ENCODE measurements around the gene LSR.
"Not testable (repeated sequence)": the region's sequence is repeated elsewhere in the genome, so short reads cannot be mapped to it uniquely, and the experiment has no call there.

Gene LSR

DNA sequence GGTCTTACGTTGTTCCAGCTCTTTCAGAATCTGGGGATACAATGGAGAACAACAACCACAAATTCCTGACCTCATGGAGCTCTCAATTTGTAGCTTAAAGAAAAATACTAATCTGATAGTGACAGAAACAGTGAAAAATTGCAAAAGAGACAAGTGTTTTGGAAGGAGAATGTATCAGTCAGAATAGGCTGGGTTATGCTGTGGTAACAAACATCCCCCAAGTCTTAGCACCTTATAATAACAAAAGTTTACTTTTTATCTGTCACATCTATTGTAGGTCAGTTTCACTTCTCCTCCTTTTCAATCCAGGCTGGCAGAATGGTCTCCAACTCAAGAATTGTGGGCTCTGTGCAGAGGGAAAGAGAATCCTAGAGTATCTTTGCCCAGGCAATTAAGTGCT lies 29.8 kb upstream of the LSR start:
- DNase-seq (ENCODE audit: low read depth in 2 of 2) = no peak

DNA sequence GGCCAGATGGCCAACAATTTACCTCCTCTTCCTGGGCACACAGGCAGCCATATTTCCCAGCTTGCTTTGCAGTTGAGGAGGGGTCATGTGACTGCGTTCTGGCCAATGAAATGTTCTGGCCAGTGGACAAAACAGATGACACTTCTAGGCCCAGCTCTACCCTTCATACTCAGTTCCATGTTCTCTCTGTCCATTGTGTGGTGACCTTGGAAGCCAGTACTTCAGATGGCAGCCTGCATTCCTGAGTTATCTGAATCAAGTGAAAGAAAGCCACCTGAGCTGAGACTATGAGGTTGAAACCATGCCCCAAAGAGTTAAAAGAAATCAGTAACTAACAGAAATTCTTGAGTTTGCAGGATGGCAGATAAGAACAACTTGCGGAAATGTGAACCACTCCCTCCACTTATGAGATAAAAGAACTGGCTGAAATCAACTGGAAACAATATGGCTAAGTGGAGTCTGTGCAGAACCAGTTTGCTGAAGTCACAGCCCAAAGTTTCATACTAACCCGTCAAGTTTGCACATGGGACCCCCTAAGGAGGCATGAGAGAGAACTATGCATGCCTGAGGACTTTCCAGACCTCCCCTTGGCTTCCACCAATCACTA lies 28.4 kb upstream of the LSR start:
- no peak for DNase-seq (ENCODE audit: low read depth in 2 of 2)

DNA sequence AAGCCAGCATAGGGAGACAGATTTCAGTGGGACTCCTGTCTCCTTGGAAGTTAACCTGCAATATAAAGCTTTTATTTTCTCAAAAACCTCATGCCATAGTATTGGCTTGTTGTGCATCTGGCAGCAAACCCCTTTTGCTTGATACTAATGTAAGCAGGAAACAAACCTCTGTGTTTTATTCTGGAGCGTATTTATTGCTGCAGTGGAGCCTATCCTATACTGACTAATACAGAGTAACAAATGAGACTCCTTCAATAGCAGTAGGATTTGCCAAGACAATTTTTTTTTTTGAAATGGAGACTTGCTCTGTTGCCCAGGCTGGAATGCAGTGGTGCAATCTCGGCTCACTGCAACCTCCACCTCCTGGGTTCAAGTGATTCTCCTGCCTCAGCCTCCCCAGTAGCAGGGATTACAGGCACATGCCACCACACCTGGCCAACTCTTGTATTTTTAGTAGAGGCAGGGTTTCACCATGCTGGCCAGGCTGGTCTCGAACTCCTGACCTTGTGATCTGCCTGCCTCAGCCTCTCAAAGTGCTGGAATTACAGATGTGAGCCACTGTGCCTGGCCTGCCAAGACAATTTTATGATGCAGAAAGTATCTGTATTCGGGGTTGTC lies 27.7 kb upstream of the LSR start:
- not testable (repeated sequence) for DNase-seq (ENCODE audit: low read depth in 2 of 2)

DNA sequence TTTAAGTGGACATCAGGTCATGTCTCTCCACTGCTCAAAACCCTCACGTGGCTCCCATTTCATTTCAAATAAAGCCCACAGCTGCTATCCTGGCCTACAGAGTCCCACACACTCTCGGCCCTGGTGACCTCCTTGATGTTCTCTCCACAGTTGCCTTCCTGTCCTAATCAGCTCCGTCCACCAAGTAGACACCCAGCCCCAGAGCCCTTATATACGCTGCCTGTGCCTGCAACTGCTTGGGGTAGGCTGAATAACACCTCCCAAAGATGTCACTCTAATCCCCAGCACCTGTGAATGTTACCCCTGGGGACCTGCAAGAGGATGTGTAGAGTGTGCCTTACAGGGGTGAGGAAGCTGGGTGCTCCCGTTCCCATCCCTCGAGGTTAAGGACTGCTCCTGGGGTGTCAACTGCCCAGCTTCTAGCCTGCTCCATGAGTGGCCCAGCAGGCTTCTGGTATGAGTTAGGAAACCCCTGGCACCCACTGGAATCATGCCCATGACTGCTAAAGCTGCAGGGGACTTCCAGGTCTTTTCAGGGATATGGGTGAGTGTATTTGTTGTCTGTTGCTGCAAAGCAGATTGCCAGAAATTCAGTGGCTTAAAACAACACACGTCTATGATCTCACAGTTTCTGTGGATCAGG lies 26.3 kb upstream of the LSR start:
- DNase-seq (ENCODE audit: low read depth in 2 of 2) = no peak

DNA sequence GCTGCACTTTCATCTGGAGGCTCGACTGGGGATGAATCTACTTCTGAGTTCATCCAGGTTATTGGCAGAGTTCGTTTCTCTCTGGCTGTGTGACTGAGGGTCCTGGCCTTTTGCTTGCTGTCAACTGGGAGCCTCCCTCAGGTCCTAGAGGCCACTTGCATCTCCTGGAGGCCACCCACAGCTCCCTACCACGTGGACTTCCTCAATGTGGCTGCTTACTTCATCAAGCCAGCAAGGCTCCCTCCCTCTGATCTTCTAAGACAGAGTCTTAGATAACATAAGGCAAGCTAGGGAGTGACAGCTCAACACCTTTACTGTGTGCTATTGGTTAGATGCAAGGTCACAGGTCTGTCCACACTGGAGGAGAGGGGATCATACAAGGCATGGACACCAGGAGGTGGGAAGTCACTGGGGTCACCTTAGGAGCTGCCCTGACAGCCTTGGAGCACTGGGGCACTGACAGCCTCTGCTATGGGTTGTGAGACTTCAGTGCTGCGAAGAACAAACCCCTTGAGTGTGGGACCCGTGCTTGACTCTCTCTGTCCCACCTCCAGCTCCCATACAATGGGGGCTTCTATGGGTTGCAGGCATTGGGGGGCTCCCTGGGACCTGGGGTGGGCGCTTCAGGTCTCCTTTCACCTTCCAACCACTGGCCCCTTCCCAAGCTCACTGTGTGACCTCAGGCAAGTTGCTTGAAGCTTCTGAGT lies 25.6 kb upstream of the LSR start:
- DNase-seq (ENCODE audit: low read depth in 2 of 2) = no peak

DNA sequence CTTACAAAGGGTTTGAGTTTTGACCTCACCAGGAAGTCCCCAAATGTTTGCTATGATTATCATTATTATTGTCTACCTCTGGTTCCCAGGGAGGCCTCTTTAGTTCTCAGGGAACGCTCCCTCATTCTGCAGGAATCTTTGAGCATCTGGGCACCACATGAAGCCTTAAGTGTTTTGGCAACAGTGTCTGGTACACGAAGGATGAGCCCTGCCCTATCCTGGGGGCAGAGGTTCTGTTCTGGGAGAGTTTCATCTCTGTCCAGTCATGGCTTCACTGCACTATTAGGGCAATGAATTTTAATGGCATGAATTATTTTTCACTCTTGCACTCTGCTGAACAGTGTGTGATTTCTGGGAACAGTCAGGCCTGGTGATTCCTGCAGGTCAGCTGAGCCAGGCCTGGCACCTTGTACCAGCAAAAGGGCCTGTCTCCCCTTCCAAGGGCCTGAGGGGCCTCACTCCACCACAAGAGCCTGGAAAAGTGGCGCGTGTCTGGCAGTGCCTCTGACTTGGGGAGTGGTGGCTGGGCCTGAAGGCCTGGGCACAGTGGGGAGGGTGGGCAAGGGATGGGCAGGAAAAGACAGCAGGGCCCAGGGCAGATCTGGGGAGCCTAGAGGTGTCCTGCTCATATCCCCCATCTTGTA lies 24.8 kb upstream of the LSR start:
- DNase-seq (ENCODE audit: low read depth in 2 of 2) = no peak

DNA sequence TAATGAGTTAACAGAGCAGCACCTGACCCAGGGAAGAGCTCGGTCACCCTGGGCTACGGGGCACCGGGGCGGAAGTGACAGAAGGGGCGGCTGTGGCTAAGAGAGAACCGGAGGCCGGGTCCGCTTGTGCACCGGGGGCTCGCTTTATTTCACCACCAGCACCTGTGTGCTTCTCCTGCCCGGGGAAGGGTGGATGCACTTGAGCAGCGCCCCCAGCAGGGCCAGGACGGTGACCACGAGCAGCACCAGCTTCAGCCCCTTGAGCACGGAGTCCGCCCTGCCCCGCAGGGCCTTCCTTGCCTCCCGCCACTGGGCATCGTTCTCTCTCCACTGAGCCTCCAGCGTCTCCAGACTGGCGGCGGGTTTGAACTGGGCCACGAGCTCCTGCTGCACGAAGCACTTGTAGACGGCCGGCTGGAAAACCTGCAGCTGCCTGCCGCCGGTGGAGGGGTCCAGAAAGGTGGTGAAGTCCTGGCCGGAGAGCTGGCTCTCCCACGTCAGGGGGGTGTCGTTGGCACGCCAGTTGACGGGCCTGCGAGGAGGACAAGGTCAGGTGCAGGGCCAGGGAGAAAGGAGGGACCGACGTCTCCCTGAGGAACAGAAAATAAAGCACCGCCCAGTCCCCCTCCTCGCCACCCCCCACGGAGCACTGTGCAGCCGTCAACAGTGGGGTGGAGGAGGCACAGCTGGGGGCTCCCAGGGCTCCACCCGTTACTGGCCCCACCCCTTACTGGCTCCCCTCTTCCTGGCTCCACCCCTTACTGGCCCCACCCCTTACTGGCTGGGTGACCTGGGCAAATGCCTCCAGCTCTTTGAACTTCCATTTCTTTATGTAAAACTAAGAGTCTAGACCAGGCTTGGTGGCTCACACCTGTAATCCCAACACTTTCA lies 23.9 kb upstream of the LSR start:
- no peak for DNase-seq (ENCODE audit: low read depth in 2 of 2)

DNA sequence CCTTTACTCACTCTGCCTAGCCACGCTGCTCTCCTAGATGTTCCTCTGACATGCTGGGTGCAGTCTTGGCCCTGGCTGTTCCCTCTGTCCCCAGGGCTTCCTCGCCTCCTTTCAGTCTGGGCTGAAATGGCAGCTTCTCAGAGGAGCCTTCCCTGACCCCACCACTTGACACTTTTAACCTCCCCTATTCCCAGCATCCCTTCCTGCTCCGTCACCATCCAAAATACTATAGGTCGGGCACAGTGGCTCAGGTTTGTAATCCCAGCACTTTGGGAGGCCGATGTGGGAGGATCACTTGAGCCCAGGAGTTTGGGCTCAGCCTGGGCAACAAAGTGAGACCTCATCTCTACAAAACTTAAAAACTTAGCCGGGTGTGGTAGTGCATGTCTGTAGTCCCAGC lies 22.9 kb upstream of the LSR start:
- DNase-seq (ENCODE audit: low read depth in 2 of 2) = no peak

DNA sequence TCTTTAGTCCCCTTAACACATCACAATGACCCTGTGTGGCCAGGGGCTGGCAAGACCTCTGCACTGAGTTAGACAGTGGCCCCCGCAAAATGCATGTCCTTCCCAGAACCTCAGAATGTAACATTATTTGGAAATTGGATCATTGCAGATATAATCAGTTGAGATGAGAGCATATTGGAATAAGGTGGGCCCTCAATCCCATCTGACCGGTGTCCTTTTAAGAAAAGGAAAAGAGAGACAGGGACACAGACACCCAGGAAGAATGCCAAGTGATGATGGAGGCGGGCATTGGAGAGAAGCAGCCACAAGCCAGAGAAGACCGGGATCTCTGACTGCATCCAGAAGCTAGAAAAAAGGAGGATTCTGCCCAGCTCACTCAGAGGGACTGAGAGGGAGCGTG lies 22.1 kb upstream of the LSR start:
- no peak for DNase-seq (ENCODE audit: low read depth in 2 of 2)

DNA sequence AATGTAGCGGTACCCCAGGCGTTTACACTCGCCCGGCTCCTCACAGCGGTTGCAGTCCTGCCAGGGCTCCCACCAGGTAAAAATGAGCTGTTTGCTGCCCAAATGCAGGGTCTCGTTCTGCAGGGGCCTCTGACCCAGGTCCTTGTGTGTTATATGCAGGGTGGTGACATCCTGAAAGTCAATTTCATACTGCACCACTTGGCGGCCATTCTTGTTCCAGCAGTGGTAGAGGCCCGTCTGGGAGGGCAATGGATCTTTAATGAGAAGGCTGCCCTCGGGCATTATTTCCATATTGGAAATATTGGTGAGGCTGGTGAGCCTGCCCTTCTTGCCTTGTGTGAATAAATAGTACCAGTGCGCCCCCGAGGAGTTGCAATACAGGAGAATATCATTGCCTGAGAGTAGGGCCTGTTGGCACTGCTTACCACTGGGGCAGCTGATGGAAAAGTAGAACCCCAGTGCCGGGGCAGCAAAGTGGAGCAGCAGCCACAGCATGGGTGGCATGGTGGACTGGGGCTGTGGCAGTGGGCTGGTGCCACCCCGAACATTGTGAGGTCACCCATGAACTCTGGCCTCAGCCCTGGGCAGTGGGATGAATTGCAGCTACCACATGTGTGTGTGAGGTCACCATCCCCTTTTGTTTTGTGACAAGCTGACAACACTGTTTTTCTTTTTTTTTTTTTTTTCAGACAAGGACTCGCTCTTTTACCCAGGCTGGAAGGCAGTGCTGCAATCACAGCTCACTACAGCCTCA lies 20.4 kb upstream of the LSR start, which contains the start of gene FAM187B:
FAM187B (minus strand) TSS at position 563 of the 754 bp plus-strand sequence; CDS start at position 504, 59 bp downstream.
- DNase-seq (ENCODE audit: low read depth in 2 of 2) = no peak

DNA sequence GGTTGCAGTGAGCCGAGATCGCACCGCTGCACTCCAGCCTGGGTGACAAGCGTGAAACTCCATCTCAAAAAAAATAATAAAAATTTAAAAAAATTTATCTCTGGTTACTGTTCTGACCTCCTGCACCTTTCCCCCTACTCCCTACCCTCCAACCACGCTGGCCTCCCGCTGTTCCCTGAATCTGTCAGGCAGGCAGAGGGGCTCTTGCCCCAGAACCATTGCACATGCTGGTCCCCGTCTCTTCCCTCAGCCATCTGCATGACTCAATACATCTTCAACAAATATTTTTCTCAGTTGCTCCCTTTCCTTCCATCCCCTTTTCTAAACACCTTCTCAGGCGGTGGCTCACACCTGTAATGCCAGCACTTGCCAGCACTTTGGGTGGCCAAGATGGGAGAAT lies 19.2 kb upstream of the LSR start:
- no peak for DNase-seq (ENCODE audit: low read depth in 2 of 2)

DNA sequence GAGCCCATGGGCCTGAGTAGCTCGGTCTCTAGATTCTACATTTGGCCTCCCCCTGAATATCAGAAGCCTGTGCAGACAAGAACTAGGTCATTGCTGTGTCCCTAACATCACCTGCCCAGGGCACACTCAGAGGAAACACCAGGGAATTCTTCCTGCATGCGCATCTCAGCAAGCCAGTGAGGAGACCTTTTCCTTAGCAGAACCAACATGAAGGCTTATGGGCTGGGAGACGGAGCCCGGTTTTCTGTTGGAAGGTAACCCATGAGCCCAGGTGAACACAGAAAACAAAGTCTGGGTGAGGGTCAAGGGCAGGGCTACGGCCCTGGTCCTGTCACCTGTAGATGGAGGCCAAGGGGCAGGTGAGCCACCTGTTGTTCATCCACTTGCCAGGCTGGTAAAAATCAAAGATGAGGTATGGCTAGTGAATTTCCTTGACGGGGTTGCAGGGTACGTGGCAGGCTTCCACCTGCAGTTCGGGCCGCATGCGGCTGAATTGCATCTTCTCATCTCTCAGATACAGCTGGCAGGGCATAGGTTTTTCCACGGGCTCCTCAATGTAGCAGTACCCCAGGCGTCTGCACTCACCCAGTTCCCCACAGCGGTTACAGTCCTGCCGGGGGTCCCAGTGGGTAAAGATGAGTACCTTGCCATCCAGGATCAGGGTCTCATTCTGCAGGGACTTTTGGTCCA lies 16.7 kb upstream of the LSR start:
- DNase-seq (ENCODE audit: low read depth in 2 of 2) = no peak

DNA sequence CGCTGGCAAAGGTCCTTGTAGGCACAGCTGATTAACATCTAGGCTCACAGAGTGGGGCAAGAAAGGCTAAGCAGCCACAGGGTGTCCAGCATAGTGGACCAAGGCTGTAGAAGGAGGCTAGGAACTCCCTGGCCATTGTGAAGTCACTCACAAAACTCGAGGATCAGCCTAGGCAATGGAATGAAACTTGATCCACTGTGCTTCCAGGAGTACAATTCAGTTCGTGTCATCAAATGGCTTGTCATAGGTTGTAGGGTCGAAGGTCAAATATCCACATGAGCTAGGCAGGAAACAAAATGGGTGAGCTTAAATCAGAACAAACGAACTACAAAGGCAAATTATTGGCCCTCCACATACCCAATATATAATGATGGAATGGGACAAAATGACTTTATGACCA lies 15.9 kb upstream of the LSR start:
- DNase-seq (ENCODE audit: low read depth in 2 of 2) = no peak

DNA sequence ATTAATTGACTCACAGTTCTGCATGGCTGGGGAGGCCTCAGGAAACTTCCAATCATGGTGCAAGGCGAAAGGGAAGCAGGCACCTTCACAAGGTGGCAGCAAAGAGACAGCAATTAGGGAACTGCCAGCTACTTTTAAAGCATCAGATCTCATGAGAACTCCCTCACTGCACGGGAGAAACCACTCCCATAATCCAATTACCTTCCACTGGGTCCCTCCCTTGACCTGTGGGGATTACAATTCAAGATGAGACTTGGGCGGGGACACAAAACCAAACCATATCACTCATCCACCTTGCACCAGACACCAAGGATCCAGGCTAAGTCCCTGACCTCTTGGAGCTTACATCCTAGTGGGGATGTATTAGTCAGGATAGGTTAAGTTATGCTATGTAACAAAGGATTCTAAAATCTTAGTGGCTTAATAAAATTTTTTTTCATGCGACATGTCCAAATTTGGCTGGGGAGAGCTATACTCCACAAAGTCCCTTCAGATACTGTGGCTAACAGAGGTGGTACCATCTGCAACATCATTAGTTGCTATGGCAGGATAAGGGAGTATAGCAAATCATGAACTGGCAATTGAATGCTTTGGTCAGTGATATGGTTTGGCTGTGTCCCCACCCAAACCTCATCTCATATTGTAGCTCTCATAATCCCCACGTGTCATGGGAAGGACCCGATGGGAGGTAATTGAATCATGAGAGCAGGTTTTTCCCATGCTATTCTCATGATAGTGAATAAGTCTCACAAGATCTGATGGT lies 12.0 kb upstream of the LSR start:
- DNase-seq (ENCODE audit: low read depth in 2 of 2) = no peak

DNA sequence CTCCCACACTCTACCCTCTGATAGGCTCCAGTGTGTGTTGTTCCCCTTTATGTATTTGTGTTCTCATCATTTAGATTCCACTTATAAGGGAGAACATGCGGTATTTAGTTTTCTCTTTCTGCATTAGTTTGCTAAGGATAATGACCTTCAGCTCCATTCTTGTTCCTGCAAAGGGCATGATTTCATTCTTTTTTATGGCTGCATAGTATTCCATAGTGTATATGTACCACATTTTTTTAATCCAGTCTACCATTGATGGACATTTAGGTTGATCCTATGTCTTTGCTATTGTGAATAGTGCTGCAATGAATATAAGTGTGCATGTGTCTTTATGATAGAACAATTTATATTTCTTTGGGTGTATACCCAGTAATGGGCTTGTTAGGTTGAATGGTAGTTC lies 9.2 kb upstream of the LSR start:
- not testable (repeated sequence) for DNase-seq (ENCODE audit: low read depth in 2 of 2)

DNA sequence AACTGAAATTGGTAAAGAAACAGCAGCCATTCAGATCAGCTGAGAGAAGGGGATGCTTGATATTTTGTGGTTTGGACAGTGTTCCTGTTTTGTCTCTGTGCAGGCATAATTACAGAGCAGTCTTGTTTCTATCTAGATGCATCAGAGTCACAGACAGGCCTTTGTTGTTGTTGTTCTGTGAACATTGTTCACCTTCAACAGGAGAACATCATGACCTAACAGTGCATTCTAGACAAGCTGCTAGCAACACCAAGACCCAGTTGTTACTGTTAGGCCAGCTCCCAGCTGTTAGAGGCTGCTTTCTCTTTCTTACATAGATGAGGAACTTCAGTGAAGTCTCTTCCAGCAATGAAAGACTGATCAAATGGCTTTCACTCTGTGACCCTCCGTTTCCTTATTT lies 8.5 kb upstream of the LSR start:
- no peak for DNase-seq (ENCODE audit: low read depth in 2 of 2)

DNA sequence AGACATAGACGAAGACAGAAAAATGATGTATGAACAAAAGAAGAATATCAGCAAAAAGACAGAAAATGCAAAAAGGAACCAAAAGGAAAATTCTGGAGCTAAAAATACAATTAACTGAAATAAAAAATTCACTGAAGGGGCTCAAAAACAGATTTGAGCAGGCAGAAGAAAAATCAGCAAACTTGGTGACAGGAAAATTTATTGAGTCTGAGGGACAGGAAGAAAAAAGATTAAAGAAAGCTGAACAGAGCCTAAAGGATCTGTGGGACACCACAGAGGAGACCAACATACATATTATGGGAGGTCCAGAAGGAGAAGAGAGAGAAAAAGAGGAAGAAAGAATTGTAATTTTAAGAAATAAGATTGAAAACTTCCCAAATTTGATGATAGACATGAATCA lies 7.4 kb upstream of the LSR start:
- no peak for DNase-seq (ENCODE audit: low read depth in 2 of 2)

DNA sequence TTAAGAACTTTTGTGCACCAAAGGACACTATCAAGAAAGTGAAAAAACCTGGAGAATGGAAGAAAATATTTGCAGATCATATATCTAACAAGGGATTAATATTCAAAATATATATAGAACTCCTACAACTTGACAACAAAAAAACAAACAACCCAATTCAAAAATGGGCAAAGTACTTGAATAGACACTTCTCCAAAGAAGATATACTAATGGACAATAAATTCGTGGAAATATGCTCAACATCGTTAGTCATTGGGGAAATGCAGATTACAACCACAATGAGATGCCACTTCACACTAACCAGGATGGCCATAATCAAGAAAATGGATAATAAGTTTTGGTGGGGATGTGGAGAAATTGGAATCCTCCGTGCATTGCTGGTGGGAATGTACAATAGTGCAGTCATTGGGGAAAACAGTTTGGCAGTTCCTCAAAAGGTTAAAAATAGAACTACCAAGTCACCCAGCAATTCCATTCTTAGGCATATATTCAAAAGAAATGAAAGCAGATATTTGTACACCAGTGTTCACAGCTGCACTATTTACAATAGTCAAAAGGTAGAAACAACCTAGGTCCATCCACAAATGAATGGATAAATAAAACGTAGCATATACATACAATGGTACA lies 2.2 kb upstream of the LSR start:
- no peak for DNase-seq (ENCODE audit: low read depth in 2 of 2)

Measured in stimulated activated CD4-positive, alpha-beta T cell treated with anti-CD3 and anti-CD28 coated beads, Interleukin-4, amount 100 ng/mL, for 48 hours (primary cell).